Measurements from ENCODE around the gene ABITRAM. TPM values are rescaled to one million over a fixed set of nuclear protein-coding genes. Genes with fewer than 3 reads are reported as not detected.

ABITRAM gene
- total and polyA plus RNA-seq, 2 of the 13 experiments (the other 11 are each of a cell fraction or from before 2014, with no cell fraction given) = 10.2 to 21.6 TPM

DNA sequence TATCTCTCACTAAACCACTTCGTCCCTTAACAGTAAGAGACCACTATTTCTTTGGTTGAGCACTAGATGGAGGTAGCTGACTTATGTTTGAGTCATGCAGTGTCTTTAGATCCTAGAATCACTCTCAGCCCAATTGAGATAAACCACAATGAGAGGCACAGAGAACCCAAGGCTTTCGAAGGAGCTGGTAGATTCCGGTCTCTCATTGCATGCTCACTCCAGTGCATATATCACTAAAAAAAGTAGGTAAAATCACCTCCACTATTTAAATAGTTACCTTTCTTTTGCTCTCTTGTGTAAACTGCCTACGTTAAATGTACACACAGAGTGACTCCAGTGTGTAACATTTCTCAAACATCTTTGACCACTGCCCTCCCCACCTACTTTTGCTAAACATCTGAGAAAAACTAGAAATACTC, 44.5 kb upstream of the ABITRAM start (continued):
- TF ChIP-seq, protein P1, sequence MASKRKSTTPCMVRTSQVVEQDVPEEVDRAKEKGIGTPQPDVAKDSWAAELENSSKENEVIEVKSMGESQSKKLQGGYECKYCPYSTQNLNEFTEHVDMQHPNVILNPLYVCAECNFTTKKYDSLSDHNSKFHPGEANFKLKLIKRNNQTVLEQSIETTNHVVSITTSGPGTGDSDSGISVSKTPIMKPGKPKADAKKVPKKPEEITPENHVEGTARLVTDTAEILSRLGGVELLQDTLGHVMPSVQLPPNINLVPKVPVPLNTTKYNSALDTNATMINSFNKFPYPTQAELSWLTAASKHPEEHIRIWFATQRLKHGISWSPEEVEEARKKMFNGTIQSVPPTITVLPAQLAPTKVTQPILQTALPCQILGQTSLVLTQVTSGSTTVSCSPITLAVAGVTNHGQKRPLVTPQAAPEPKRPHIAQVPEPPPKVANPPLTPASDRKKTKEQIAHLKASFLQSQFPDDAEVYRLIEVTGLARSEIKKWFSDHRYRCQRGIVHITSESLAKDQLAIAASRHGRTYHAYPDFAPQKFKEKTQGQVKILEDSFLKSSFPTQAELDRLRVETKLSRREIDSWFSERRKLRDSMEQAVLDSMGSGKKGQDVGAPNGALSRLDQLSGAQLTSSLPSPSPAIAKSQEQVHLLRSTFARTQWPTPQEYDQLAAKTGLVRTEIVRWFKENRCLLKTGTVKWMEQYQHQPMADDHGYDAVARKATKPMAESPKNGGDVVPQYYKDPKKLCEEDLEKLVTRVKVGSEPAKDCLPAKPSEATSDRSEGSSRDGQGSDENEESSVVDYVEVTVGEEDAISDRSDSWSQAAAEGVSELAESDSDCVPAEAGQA (IDR thresholded peaks at IDR 0.05; ENCODE audit: low read depth) = no peak
- TF ChIP-seq, protein P1 (CRISPR knock-in tag; IDR thresholded peaks at IDR 0.05; ENCODE audit: borderline replicate concordance) = no peak
- TF ChIP-seq, protein P2, sequence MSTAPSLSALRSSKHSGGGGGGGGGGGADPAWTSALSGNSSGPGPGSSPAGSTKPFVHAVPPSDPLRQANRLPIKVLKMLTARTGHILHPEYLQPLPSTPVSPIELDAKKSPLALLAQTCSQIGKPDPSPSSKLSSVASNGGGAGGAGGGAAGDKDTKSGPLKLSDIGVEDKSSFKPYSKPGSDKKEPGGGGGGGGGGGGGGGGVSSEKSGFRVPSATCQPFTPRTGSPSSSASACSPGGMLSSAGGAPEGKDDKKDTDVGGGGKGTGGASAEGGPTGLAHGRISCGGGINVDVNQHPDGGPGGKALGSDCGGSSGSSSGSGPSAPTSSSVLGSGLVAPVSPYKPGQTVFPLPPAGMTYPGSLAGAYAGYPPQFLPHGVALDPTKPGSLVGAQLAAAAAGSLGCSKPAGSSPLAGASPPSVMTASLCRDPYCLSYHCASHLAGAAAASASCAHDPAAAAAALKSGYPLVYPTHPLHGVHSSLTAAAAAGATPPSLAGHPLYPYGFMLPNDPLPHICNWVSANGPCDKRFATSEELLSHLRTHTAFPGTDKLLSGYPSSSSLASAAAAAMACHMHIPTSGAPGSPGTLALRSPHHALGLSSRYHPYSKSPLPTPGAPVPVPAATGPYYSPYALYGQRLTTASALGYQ (CRISPR knock-in tag; IDR thresholded peaks at IDR 0.05) = peak; percentile 66; the same call in 1 of the 2 replicates
- TF ChIP-seq ZNF552 (CRISPR knock-in tag; IDR thresholded peaks at IDR 0.05; ENCODE audit: borderline replicate concordance) = no peak
- no peak for TF ChIP-seq FIP1L1 (IDR thresholded peaks at IDR 0.05; ENCODE audit: borderline replicate concordance, insufficient read depth, low read depth, low read length)
- TF ChIP-seq, protein P3, sequence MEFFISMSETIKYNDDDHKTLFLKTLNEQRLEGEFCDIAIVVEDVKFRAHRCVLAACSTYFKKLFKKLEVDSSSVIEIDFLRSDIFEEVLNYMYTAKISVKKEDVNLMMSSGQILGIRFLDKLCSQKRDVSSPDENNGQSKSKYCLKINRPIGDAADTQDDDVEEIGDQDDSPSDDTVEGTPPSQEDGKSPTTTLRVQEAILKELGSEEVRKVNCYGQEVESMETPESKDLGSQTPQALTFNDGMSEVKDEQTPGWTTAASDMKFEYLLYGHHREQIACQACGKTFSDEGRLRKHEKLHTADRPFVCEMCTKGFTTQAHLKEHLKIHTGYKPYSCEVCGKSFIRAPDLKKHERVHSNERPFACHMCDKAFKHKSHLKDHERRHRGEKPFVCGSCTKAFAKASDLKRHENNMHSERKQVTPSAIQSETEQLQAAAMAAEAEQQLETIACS (CRISPR knock-in tag; IDR thresholded peaks at IDR 0.05) = no peak
- TF ChIP-seq ZNF615 (CRISPR knock-in tag; IDR thresholded peaks at IDR 0.05; ENCODE audit: borderline replicate concordance) = no peak
- TF ChIP-seq RNF2 (conservative IDR thresholded peaks at IDR 0.05; ENCODE audit: low read depth) = no peak
- TF ChIP-seq NCOA5 (CRISPR knock-in tag; IDR thresholded peaks at IDR 0.05) = no peak
- TF ChIP-seq SRF (IDR thresholded peaks at IDR 0.05; ENCODE audit: low read depth, low read length) = no peak
- TF ChIP-seq, protein P4, sequence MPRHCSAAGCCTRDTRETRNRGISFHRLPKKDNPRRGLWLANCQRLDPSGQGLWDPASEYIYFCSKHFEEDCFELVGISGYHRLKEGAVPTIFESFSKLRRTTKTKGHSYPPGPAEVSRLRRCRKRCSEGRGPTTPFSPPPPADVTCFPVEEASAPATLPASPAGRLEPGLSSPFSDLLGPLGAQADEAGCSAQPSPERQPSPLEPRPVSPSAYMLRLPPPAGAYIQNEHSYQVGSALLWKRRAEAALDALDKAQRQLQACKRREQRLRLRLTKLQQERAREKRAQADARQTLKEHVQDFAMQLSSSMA (CRISPR knock-in tag; IDR thresholded peaks at IDR 0.05) = no peak
- TF ChIP-seq ZNF256 (CRISPR knock-in tag; conservative IDR thresholded peaks at IDR 0.05) = no peak
- no peak for TF ChIP-seq PHB2 (IDR thresholded peaks at IDR 0.05; ENCODE audit: partially characterized antibody)
- no peak for TF ChIP-seq ZNF12 (CRISPR knock-in tag; IDR thresholded peaks at IDR 0.05)
- TF ChIP-seq, protein P5, sequence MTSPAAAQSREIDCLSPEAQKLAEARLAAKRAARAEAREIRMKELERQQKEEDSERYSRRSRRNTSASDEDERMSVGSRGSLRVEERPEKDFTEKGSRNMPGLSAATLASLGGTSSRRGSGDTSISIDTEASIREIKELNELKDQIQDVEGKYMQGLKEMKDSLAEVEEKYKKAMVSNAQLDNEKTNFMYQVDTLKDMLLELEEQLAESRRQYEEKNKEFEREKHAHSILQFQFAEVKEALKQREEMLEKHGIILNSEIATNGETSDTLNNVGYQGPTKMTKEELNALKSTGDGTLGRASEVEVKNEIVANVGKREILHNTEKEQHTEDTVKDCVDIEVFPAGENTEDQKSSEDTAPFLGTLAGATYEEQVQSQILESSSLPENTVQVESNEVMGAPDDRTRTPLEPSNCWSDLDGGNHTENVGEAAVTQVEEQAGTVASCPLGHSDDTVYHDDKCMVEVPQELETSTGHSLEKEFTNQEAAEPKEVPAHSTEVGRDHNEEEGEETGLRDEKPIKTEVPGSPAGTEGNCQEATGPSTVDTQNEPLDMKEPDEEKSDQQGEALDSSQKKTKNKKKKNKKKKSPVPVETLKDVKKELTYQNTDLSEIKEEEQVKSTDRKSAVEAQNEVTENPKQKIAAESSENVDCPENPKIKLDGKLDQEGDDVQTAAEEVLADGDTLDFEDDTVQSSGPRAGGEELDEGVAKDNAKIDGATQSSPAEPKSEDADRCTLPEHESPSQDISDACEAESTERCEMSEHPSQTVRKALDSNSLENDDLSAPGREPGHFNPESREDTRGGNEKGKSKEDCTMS (CRISPR knock-in tag; conservative IDR thresholded peaks at IDR 0.05) = no peak
- no peak for TF ChIP-seq SOX6 (IDR thresholded peaks at IDR 0.05)
- peak; percentile 70; the same call in 1 of the 2 replicates for TF ChIP-seq SOX6 (CRISPR knock-in tag; IDR thresholded peaks at IDR 0.05)
- no peak for TF ChIP-seq ZNF782 (CRISPR knock-in tag; IDR thresholded peaks at IDR 0.05; ENCODE audit: borderline replicate concordance)
